Duodenal mucosa (tissue), 2 donors: ENCODE data around the gene SIRT6.
"Not testable (repeated sequence)": the region's sequence is repeated elsewhere in the genome, so short reads cannot be mapped to it uniquely, and the experiment has no call there.

Experiments used
- H3K27ac ChIP-seq: one replicate; pipeline ENCODE4 v1.7.0; 2013; ENCODE audit warnings: low read depth, low read length
- H3K27me3 ChIP-seq, 2 donors: one replicate each; pipeline ENCODE4 v1.7.0; 2013; ENCODE audit warnings: low read length in 2 of 2, control low read depth in 1 of 2; ENCODE audit not compliant: insufficient read depth in 2 of 2, control insufficient read depth in 1 of 2
- H3K36me3 ChIP-seq, 2 donors: one replicate each; pipeline ENCODE4 v1.7.0; 2013; ENCODE audit warnings: low read length in 2 of 2, control low read depth in 1 of 2; ENCODE audit not compliant: insufficient read depth in 2 of 2, control insufficient read depth in 1 of 2
- H3K4me1 ChIP-seq, 2 donors: one replicate each; pipeline ENCODE4 v1.7.0; 2013; ENCODE audit warnings: low read length in 2 of 2, control low read depth in 1 of 2; ENCODE audit not compliant: insufficient read depth in 2 of 2, control insufficient read depth in 1 of 2
- H3K4me3 ChIP-seq, 2 donors: one replicate each; pipeline ENCODE4 v1.7.0; 2013; ENCODE audit warnings: low read length in 2 of 2, low read depth in 1 of 2
- H3K9ac ChIP-seq, 2 donors: one replicate each; pipeline ENCODE4 v1.7.0; 2013; ENCODE audit warnings: low read length in 2 of 2, low read depth in 1 of 2
- H3K9me3 ChIP-seq, 2 donors: one replicate each; pipeline ENCODE4 v1.7.0; 2013; ENCODE audit warnings: low read length in 2 of 2, control low read depth in 1 of 2; ENCODE audit not compliant: control insufficient read depth in 1 of 2

Gene SIRT6

DNA sequence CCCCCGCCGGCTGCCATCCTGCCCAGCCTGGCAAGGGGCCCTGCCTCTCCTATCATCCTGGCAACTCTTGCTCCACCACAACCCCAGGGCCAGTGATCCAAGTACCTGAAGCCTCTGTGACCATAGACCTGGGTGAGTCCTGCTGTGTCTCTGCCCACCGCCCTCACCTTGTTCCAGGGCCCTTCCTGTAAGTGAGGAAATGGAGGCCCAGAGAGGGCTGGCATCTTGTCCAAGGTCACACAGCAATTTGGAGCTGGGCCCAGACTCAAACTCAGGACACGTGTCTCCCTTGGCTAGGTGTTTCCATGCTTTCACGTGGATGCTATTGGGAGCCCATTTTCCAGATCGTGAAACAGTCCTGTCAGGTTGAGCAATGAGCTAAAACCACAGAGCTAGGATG, 25.2 kb downstream of the SIRT6 start:
- H3K4me3 ChIP-seq, result peak overlapping the region; percentile 25 to 45
- no peak overlapping the region for H3K27ac ChIP-seq
- H3K9me3 ChIP-seq, result no peaks in the 10 kb centered on the region
- peaks cover 6 to 18% of the 10 kb centered on the region in 2 donors for H3K4me1 ChIP-seq
- H3K9ac ChIP-seq, result no peak overlapping the region
- peaks cover 0 to 19% of the 10 kb centered on the region in 2 donors for H3K36me3 ChIP-seq
- no peaks in the 10 kb centered on the region for H3K27me3 ChIP-seq

DNA sequence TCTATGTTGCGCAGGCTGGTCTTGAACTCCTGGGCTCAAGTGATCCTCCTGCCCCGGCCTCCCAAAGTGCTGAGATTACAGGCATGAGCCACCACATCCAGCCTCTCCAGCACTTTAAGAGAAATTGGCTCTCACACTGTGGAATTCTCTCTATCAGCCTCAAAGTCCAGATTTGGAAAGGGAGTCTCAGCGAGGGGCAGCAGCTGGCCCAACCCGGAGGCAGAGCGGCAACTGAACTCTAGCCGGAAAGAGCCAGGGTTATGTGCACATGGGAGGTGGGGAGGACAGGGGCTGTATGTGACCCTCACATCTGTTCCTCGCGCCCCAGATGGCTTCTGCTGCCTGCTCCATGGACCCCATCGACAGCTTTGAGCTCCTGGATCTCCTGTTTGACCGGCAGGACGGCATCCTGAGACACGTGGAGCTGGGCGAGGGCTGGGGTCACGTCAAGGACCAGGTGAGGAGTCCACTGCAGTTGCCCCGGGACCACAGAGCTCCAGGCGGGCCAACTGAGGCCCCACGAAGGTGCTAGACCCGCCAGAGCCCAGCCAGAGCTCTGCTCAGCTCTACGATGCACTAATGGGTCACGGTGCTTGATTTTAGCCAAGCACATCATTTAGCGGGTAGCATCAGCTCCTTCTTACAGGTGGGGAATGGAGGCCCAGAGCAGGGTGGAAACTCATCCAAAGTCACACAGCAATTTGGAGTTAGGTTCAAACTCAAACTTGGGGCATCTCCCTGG, 27.6 kb downstream of the SIRT6 start:
- Histone ChIP-seq H3K36me3 (peaks cover 0 to 10% of the 10 kb centered on the region in 2 donors), H3K9ac (peak overlapping the region; percentile 49 to 61), H3K9me3 (no peaks in the 10 kb centered on the region), H3K27ac (no peak overlapping the region), H3K4me3 (peak overlapping the region; percentile 63 to 76), H3K27me3 (no peaks in the 10 kb centered on the region), H3K4me1 (peaks cover 6 to 24% of the 10 kb centered on the region in 2 donors)

DNA sequence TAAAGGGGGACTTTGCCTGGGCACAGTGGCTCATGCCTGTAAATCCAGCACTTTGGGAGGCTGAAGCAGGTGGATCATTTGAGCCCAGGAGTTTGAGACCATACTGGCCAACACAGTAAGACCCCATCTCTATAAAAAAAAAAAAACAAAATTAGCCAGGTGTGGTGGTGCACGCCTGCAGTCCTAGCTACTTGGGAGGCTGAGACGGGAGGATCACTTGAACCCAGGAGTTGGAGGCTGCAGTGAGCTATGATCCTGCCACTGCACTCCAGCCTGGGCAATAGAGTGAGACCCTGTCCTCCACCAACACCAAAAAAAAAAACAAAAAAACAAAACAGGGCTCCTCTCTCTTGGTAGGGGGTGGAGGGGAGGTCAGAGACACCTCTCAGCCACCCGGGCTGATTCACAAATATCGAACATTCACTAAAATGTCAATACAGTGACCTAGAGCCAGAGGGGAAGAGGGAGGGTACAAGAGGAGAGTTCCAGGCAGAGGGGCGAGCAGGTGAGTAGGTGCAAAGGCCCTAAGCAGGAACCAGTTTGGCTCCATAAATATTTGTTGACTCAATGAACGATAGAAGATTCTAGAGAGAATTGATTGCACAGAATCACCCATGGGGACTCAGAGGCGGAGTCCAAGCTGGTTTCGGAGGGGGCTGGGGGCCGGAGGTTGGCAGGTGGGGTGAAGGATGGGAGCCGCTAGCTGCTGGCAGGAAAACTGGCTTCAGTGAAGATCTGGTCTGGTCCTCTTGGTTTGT, 29.9 kb downstream of the SIRT6 start:
- H3K4me3 ChIP-seq, result peak overlapping the region in 1 of 2 donors; percentile 30
- no peaks in the 10 kb centered on the region for H3K27me3 ChIP-seq
- H3K36me3 ChIP-seq, result peaks cover 0 to 3% of the 10 kb centered on the region in 2 donors
- H3K9me3 ChIP-seq, result no peaks in the 10 kb centered on the region
- H3K27ac ChIP-seq, result no peak overlapping the region
- H3K4me1 ChIP-seq, result peaks cover 6 to 26% of the 10 kb centered on the region in 2 donors
- no peak overlapping the region for H3K9ac ChIP-seq

DNA sequence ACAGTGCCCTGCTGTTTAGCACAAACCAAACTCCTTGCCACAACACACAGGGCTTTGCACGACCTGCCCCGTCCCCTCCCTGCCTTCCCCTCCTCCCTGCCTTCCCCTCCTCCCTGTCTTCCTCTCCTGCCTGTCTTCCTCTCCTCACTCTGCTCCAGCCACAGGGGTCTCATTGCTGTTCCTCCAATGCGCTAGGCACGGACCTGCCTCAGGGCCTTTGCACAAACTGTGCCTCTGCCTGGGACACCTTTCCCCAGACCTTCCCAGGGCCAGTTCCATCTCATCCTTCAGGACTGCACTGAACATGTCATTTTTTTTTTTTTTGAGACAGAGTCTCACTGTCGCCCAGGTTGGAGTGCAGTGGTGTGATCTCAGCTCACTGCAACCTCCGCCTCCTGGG, 30.7 kb downstream of the SIRT6 start:
- Histone ChIP-seq H3K27me3 (no peaks in the 10 kb centered on the region), H3K9me3 (no peaks in the 10 kb centered on the region), H3K4me3 (no peak overlapping the region), H3K4me1 (peaks cover 6 to 19% of the 10 kb centered on the region in 2 donors), H3K27ac (no peak overlapping the region), H3K36me3 (no peaks in the 10 kb centered on the region), H3K9ac (no peak overlapping the region)

DNA sequence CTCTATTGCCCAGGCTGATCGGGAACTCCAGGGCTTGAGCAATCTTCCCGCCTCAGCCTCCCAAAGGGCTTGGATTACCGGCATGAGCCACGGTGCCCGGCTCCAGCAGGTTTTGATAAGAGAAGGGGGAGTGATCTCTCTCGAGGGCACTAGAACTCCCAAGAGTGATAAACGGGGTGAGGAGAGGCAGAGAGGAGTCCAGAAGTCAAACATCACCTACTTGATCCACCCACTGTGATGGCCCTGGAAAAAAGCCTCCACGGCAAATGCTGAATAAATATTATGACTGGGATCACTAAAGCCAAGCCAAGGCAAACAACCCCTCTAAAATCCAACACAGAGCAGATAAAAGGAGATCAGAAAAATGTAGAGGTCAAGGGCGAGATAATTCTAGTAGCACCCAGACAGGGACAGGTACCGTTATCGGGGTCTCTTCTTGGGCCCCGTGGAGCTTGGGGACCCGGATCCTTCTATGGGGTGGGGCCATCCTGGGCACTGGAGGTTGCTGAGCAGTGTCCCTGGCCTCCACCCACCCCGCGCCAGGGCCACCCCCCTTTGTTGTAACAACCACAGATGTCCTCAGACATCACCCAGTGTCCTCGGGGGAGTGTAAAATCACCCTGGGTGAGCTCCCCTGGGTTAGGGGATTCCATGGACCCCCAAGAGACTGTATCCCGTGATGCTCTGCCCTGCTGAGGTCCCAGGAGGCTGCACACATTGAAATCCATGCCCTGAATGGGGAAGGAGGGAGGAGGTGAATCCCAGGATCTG, 32.7 kb downstream of the SIRT6 start:
- Histone ChIP-seq H3K27ac (peak overlapping the region; percentile 46), H3K4me3 (no peak overlapping the region), H3K4me1 (peaks cover 11 to 19% of the 10 kb centered on the region in 2 donors), H3K27me3 (no peaks in the 10 kb centered on the region), H3K9ac (peak overlapping the region; percentile 32 to 42), H3K9me3 (no peaks in the 10 kb centered on the region), H3K36me3 (no peaks in the 10 kb centered on the region)

DNA sequence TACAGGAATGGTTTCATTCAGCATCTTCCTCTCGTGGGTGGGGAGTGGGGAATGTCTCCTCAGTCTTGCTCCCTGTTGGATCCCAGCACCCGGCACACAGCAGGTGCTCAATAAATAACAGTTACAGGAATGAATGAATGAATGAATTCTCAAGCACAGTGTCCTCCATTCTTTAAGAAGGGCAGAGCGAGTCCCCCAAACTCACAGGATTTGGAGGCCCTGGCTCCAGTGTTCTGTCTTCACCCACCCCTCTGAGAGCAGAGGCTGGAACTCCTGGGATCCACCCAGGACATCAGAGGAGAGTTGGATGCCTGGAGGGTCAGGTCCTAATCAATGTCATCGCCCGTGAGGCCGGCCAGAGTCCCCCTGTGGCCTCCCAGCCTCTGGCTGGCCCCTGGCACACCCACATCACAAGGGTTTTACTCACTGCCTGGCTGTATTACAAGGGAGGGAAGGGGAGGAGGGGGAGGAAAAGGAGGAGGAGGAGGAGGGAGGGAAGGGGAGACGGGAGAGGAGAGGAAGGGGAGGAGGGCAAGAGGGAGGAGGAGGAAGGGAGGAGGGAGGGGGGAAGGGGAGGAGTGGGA, 37.6 kb downstream of the SIRT6 start:
- Histone ChIP-seq H3K4me1 (peaks cover 10 to 13% of the 10 kb centered on the region in 2 donors), H3K27me3 (no peaks in the 10 kb centered on the region), H3K4me3 (peak overlapping the region in 1 of 2 donors; percentile 19), H3K9me3 (no peaks in the 10 kb centered on the region), H3K9ac (peak overlapping the region in 1 of 2 donors; percentile 32), H3K27ac (peak overlapping the region; percentile 53), H3K36me3 (no peaks in the 10 kb centered on the region)

DNA sequence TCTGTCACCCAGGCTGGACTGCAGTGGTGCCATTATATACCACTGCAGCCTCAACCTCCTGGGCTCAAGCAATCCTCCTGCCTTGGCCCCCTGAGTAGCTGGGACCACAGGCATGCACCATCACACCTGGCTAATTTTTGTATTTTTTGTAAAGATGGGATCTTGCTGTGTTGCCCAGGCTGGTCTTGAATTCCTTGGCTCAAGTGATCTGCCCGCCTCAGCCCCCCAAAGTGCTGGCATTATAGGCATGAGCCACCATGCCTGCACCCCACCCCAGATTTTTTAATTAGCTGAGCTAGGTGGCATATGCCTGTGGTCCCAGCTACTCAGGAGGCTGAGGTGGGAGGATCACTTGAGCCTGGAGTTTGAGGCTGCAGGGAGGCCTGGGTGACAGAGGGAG, 39.4 kb downstream of the SIRT6 start:
- not testable (repeated sequence) for H3K9ac ChIP-seq, H3K9me3 ChIP-seq, H3K4me3 ChIP-seq, H3K36me3 ChIP-seq, H3K27ac ChIP-seq, H3K27me3 ChIP-seq
- peaks cover 12 to 13% of the 10 kb centered on the region in 2 donors for H3K4me1 ChIP-seq

DNA sequence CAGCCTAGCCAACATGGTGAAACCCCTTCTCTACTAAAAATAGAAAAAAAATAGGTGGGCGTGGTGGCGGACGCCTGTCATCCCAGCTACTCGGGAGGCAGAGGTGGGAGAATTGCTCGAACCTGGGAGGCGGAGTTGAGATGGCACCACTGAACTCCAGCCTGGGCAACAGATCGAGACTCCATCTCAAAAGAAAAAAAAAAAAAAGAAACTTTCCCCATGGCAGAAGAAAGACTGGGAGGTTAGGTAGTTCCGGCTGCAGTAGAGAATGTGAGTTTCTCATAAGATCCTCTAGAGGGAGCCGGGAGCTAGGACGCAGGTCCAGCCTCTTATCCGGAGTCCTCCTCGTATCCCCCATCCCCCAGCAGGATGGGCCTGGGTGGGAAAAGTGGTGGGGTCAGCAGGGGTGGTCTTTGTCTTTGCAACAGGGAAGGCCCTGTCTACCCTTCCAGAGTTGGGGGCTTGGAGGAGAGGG, 42.1 kb downstream of the SIRT6 start:
- Histone ChIP-seq H3K27ac (no peak overlapping the region), H3K4me3 (no peak overlapping the region), H3K4me1 (peaks cover 11 to 18% of the 10 kb centered on the region in 2 donors), H3K27me3 (no peaks in the 10 kb centered on the region), H3K9ac (no peak overlapping the region), H3K36me3 (no peaks in the 10 kb centered on the region), H3K9me3 (no peaks in the 10 kb centered on the region)

DNA sequence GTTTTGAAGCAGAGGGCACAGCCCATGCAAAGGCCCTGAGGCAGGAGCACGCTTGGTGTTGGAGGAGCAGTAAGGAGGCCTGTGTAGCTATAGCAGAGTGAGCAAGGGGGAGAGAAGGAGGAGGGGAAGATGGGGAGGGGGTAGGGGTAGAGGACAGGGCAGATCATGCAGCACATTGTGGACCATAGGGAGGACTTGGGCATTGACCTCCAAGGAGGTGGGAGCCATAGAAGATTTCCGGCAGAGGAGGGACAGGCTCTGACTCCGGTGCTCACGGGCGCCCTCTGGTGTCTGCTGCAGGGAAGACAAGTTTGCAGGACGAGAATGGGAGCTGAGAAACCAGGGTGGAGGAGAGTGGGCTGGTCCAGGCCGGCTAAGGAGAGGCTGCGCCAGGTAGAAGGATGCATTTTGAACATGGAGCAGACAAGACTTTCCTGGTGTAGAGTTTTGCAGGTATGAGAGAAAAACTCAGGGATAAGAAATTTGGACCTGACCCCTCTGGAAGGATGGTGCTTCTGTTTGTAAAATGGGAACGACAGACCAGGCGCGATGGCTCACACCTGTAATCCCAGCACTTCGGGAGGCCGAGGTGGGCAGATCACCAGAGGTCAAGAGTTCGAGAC, 42.6 kb downstream of the SIRT6 start:
- Histone ChIP-seq H3K4me3 (no peak overlapping the region), H3K9me3 (no peaks in the 10 kb centered on the region), H3K9ac (peak overlapping the region in 1 of 2 donors; percentile 18), H3K4me1 (peaks cover 11 to 18% of the 10 kb centered on the region in 2 donors), H3K36me3 (no peaks in the 10 kb centered on the region), H3K27me3 (no peaks in the 10 kb centered on the region), H3K27ac (no peak overlapping the region)
